MM.1S (cell line): ENCODE measurements around the gene OR4D9.

Experiments used
- CTCF ChIP-seq: fragments of 300-600 bp; sonication (generic); IDR thresholded peaks from 2 replicates; pipeline ENCODE4 v1.5.1; 2016; ENCODE audit warnings: antibody characterized with exemption, low read length, mixed read lengths
- EZH2 ChIP-seq: fragments of 300-600 bp; sonication (generic); optimal IDR thresholded peaks from 2 replicates; pipeline ENCODE3; 2017; ENCODE audit warnings: low read depth, mild to moderate bottlenecking, antibody characterized with exemption, low read length, mixed read lengths
- EZH2phosphoT487 ChIP-seq: fragments of 300-600 bp; sonication (generic); IDR thresholded peaks from 2 replicates; pipeline ENCODE4 v1.6.1; 2018; ENCODE audit warnings: antibody characterized with exemption, low read length

GRCh38 chr11:59532620-59533019 lies 21.3 kb downstream of the OR4D9 start:
- TF ChIP-seq CTCF (no peak), EZH2 (no peak), EZH2phosphoT487 (no peak)
